GM12892 (cell line): ENCODE measurements around the gene URB1.

Source experiments
- POLR2A ChIP-seq: IDR thresholded peaks from 2 replicates; pipeline ENCODE4 v1.6.1; 2011; ENCODE audit warnings: low read depth, low read length, control low read depth
- POLR2AphosphoS5 ChIP-seq: IDR thresholded peaks from 2 replicates; pipeline ENCODE4 v1.6.1; 2011; ENCODE audit warnings: low read depth, low read length, control low read depth

DNA sequence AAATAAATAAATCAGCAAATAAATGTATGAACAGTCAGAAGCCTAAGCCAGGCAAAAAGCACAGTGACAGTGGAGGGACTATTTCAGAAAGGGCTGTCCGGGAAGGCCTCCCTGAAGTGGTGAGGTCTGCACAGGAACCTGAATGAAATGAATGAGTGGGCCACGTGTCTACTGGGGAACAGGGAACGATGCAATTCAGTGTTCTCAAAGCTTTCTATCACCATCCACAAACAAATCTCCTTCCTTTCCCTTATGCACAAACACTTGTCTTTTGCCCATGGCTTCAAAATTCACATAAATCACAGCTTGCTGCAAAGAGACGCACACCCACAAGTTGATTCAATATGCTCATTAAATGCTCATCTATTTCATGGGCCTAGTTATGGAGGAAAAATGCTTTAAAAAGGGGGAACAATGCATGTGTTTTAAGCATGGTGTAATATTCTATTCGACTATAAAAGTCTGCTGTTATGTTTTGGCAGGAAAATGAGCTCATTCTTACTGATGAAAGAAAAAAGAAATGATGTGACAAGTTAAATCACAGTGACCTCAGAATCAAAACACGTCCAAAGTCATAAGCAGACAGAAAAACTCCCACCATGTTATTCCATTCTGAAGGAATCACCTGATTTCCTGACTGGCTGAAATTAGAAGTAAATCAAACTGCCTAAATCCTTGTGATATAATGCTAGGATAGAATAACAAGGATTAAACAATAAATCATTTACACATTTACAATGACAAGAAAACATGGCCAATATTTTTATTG lies 21.6 kb downstream of the URB1 start:
- TF ChIP-seq POLR2AphosphoS5 (no peak), POLR2A (no peak)
